HepG2 (cell line): Measurements from ENCODE around the gene NAP1L1. TPM values are rescaled to one million over a fixed set of nuclear protein-coding genes. Genes with fewer than 3 reads are reported as not detected.

Experiments
- RBFOX2 ChIP-seq: fragments of 200-400 bp; formaldehyde crosslinking; IDR thresholded peaks from 2 replicates; pipeline ENCODE4 v1.6.1; 2017; ENCODE audit warnings: low read depth, mild to moderate bottlenecking, low read length
- ZNF776 ChIP-seq: sonication (generic); formaldehyde crosslinking; IDR thresholded peaks from 2 replicates; pipeline ENCODE4 v1.4.0; 2020; ENCODE audit warnings: mild to moderate bottlenecking, missing genetic modification reagents
- polyA plus RNA-seq, 8 experiments: library from polyadenylated mRNA; depleted of rRNA in 3 of 8; stranded (reverse) in 7 of 8; unstranded in 1 of 8; fragments of >200 nt; fragmentation: Illumina TruSeq in 4 of 8; extraction: Trizol in 4 of 8; gene quantifications; 2 replicates each; pipeline versions ENCODE4 v1.2.1 to v1.2.3, GENCODE V29; 2011 to 2016; ENCODE audit warnings: low read depth in 4 of 8, missing spikeins in 1 of 8, mixed read lengths in 1 of 8; ENCODE audit not compliant: insufficient read depth in 1 of 8
- total RNA-seq, 5 experiments: library from RNA; depleted of rRNA; stranded (reverse); fragments of >200 nt; fragmentation: Illumina TruSeq; extraction: Trizol; gene quantifications; 2 replicates each; pipeline ENCODE4 v1.2.3, GENCODE V29; 2016; ENCODE audit warnings: low read depth in 1 of 5
- TF ChIP-seq, protein P1 (sequence below), 2 experiments: fragments of 450-650 bp in 1 of 2; sonication (generic) in 1 of 2; formaldehyde crosslinking in 1 of 2; IDR thresholded peaks; 2 replicates each; pipeline versions ENCODE4 v1.6.1 to v1.8.0; 2016 to 2022; ENCODE audit warnings: antibody characterized with exemption in 1 of 2, mild to moderate bottlenecking in 1 of 2, missing genetic modification reagents in 1 of 2
- TF ChIP-seq, protein P2 (sequence below): sonication (generic); formaldehyde crosslinking; IDR thresholded peaks from 2 replicates; pipeline ENCODE4 v1.4.0; 2020; ENCODE audit warnings: missing genetic modification reagents
- TF ChIP-seq, protein P3 (sequence below): sonication (generic); formaldehyde crosslinking; conservative IDR thresholded peaks from 2 replicates; pipeline ENCODE4 v1.4.0; 2020; ENCODE audit warnings: mild to moderate bottlenecking, missing genetic modification reagents, moderate library complexity
- TF ChIP-seq, protein P4 (sequence below): sonication (generic); formaldehyde crosslinking; IDR thresholded peaks from 2 replicates; pipeline ENCODE4 v1.5.0; 2020; ENCODE audit warnings: missing genetic modification reagents
- TF ChIP-seq, protein P5 (sequence below): sonication (generic); formaldehyde crosslinking; IDR thresholded peaks from 2 replicates; pipeline ENCODE4 v1.4.0; 2020; ENCODE audit warnings: mild to moderate bottlenecking, low read depth, missing genetic modification reagents

Gene NAP1L1
- total and polyA plus RNA-seq, 2 of the 13 experiments (the other 11 are each of a cell fraction or from before 2014, with no cell fraction given): 207 to 309 TPM

DNA sequence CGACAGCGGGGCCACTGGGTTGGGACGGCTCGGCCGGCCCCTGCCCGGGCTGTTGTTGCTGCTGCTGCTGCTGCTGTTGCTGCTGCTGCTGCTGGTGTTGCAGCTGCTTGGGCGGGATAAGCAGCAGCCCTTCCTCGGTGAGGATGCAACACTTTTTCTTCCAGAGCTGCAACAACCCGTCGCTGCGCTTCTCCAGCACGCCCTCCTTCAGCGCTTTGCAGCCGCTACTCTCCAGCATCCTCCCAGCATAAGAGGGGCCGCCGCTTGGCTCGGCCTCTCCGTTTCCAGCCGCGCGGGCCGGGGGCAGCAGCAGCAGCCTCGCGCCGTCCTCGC is 53.4 kb downstream of the NAP1L1 start (continued):
- TF ChIP-seq, protein P1, sequence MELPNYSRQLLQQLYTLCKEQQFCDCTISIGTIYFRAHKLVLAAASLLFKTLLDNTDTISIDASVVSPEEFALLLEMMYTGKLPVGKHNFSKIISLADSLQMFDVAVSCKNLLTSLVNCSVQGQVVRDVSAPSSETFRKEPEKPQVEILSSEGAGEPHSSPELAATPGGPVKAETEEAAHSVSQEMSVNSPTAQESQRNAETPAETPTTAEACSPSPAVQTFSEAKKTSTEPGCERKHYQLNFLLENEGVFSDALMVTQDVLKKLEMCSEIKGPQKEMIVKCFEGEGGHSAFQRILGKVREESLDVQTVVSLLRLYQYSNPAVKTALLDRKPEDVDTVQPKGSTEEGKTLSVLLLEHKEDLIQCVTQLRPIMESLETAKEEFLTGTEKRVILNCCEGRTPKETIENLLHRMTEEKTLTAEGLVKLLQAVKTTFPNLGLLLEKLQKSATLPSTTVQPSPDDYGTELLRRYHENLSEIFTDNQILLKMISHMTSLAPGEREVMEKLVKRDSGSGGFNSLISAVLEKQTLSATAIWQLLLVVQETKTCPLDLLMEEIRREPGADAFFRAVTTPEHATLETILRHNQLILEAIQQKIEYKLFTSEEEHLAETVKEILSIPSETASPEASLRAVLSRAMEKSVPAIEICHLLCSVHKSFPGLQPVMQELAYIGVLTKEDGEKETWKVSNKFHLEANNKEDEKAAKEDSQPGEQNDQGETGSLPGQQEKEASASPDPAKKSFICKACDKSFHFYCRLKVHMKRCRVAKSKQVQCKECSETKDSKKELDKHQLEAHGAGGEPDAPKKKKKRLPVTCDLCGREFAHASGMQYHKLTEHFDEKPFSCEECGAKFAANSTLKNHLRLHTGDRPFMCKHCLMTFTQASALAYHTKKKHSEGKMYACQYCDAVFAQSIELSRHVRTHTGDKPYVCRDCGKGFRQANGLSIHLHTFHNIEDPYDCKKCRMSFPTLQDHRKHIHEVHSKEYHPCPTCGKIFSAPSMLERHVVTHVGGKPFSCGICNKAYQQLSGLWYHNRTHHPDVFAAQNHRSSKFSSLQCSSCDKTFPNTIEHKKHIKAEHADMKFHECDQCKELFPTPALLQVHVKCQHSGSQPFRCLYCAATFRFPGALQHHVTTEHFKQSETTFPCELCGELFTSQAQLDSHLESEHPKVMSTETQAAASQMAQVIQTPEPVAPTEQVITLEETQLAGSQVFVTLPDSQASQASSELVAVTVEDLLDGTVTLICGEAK (IDR thresholded peaks at IDR 0.05): no peak
- TF ChIP-seq, protein P1 (CRISPR knock-in tag; IDR thresholded peaks at IDR 0.05): peak; percentile 12; the same call in 1 of the 2 replicates
- TF ChIP-seq, protein P2, sequence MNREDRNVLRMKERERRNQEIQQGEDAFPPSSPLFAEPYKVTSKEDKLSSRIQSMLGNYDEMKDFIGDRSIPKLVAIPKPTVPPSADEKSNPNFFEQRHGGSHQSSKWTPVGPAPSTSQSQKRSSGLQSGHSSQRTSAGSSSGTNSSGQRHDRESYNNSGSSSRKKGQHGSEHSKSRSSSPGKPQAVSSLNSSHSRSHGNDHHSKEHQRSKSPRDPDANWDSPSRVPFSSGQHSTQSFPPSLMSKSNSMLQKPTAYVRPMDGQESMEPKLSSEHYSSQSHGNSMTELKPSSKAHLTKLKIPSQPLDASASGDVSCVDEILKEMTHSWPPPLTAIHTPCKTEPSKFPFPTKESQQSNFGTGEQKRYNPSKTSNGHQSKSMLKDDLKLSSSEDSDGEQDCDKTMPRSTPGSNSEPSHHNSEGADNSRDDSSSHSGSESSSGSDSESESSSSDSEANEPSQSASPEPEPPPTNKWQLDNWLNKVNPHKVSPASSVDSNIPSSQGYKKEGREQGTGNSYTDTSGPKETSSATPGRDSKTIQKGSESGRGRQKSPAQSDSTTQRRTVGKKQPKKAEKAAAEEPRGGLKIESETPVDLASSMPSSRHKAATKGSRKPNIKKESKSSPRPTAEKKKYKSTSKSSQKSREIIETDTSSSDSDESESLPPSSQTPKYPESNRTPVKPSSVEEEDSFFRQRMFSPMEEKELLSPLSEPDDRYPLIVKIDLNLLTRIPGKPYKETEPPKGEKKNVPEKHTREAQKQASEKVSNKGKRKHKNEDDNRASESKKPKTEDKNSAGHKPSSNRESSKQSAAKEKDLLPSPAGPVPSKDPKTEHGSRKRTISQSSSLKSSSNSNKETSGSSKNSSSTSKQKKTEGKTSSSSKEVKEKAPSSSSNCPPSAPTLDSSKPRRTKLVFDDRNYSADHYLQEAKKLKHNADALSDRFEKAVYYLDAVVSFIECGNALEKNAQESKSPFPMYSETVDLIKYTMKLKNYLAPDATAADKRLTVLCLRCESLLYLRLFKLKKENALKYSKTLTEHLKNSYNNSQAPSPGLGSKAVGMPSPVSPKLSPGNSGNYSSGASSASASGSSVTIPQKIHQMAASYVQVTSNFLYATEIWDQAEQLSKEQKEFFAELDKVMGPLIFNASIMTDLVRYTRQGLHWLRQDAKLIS (CRISPR knock-in tag): peak; percentile 98; the same call in 1 of the 2 replicates
- TF ChIP-seq, protein P3, sequence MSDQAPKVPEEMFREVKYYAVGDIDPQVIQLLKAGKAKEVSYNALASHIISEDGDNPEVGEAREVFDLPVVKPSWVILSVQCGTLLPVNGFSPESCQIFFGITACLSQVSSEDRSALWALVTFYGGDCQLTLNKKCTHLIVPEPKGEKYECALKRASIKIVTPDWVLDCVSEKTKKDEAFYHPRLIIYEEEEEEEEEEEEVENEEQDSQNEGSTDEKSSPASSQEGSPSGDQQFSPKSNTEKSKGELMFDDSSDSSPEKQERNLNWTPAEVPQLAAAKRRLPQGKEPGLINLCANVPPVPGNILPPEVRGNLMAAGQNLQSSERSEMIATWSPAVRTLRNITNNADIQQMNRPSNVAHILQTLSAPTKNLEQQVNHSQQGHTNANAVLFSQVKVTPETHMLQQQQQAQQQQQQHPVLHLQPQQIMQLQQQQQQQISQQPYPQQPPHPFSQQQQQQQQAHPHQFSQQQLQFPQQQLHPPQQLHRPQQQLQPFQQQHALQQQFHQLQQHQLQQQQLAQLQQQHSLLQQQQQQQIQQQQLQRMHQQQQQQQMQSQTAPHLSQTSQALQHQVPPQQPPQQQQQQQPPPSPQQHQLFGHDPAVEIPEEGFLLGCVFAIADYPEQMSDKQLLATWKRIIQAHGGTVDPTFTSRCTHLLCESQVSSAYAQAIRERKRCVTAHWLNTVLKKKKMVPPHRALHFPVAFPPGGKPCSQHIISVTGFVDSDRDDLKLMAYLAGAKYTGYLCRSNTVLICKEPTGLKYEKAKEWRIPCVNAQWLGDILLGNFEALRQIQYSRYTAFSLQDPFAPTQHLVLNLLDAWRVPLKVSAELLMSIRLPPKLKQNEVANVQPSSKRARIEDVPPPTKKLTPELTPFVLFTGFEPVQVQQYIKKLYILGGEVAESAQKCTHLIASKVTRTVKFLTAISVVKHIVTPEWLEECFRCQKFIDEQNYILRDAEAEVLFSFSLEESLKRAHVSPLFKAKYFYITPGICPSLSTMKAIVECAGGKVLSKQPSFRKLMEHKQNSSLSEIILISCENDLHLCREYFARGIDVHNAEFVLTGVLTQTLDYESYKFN (CRISPR knock-in tag): no peak
- TF ChIP-seq, protein P4, sequence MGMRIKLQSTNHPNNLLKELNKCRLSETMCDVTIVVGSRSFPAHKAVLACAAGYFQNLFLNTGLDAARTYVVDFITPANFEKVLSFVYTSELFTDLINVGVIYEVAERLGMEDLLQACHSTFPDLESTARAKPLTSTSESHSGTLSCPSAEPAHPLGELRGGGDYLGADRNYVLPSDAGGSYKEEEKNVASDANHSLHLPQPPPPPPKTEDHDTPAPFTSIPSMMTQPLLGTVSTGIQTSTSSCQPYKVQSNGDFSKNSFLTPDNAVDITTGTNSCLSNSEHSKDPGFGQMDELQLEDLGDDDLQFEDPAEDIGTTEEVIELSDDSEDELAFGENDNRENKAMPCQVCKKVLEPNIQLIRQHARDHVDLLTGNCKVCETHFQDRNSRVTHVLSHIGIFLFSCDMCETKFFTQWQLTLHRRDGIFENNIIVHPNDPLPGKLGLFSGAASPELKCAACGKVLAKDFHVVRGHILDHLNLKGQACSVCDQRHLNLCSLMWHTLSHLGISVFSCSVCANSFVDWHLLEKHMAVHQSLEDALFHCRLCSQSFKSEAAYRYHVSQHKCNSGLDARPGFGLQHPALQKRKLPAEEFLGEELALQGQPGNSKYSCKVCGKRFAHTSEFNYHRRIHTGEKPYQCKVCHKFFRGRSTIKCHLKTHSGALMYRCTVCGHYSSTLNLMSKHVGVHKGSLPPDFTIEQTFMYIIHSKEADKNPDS (CRISPR knock-in tag): 0 out of 2 replicates have a peak, but pooled peaks have one; percentile 4
- TF ChIP-seq, protein P5, sequence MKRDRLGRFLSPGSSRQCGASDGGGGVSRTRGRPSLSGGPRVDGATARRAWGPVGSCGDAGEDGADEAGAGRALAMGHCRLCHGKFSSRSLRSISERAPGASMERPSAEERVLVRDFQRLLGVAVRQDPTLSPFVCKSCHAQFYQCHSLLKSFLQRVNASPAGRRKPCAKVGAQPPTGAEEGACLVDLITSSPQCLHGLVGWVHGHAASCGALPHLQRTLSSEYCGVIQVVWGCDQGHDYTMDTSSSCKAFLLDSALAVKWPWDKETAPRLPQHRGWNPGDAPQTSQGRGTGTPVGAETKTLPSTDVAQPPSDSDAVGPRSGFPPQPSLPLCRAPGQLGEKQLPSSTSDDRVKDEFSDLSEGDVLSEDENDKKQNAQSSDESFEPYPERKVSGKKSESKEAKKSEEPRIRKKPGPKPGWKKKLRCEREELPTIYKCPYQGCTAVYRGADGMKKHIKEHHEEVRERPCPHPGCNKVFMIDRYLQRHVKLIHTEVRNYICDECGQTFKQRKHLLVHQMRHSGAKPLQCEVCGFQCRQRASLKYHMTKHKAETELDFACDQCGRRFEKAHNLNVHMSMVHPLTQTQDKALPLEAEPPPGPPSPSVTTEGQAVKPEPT (CRISPR knock-in tag): 0 out of 2 replicates have a peak, but pooled peaks have one; percentile 33
- TF ChIP-seq ZNF776 (CRISPR knock-in tag) (0 out of 2 replicates have a peak, but pooled peaks have one; percentile 26), RBFOX2 (peak; percentile 62; the same call in 1 of the 2 replicates)
